CD4-positive, alpha-beta T cell treated with Interleukin-4 for 1 hour (primary cell): Measurements from ENCODE around the gene CAPN6.

Experiments
- DNase-seq, 2 donors: peaks; one replicate each; pipeline ENCODE4 v3.0.0-alpha.2; 2020 to 2022

Gene CAPN6

DNA sequence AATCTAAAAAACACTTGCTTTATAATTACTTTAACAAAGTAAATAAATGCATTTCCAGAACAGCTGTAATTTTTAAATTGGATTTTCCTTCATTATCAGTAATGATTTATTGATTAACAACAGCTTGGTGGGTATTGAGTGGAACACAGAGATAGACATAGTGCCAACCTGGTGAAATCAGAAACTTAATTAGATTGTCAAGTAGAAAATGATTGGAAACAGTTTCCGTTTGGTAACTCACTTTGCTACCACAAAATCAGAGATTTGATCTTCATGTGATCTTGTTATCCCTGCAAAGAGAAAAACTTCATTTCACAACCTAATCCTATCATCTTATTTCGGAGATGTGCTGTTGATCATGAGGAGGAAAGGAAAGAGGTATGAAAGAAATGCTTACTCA is 70.8 kb downstream of the CAPN6 start:
- DNase-seq = no peak
